Rectal smooth muscle tissue (tissue), 1 donor: ENCODE data around the gene TRPM8.

Source experiments
- H3K27ac ChIP-seq: one replicate; pipeline ENCODE4 v1.7.0; 2013; ENCODE audit warnings: low read depth, low read length, inconsistent platforms
- H3K27me3 ChIP-seq: one replicate; pipeline ENCODE4 v1.7.0; 2013; ENCODE audit warnings: low read length; ENCODE audit not compliant: control insufficient read depth, insufficient read depth
- H3K36me3 ChIP-seq: one replicate; pipeline ENCODE4 v1.7.0; 2013; ENCODE audit warnings: low read length; ENCODE audit not compliant: control insufficient read depth, insufficient read depth
- H3K4me1 ChIP-seq: one replicate; pipeline ENCODE4 v1.7.0; 2013; ENCODE audit warnings: low read length; ENCODE audit not compliant: control insufficient read depth, insufficient read depth
- H3K4me3 ChIP-seq: one replicate; pipeline ENCODE4 v1.7.0; 2013; ENCODE audit warnings: low read length
- H3K9ac ChIP-seq: one replicate; pipeline ENCODE4 v1.7.0; 2013; ENCODE audit warnings: low read length

The TRPM8 gene

DNA sequence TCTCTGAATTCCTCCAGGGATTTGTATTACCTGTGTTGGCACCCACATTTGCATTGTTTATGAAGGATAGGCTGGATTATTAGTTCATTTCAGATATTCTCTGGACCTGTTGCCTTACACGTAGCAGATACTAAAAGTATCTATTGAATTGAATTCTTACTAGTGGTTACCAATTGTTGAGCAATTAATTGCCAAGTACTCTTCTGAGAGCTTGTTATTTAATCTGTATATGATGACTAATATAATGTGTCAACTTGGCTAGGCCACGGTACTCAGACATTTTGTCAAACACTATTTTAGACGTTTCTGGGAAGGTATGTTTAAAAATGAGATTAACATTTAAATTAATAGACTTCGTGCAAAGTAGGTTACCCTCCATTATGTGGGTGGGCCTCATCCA, 130.9 kb downstream of the TRPM8 start:
- no peaks in the 10 kb centered on the region for H3K27me3 ChIP-seq
- H3K4me1 ChIP-seq = no peaks in the 10 kb centered on the region
- no peaks in the 10 kb centered on the region for H3K36me3 ChIP-seq
- H3K27ac ChIP-seq = no peak overlapping the region
- H3K4me3 ChIP-seq = no peak overlapping the region
- H3K9ac ChIP-seq = no peak overlapping the region

DNA sequence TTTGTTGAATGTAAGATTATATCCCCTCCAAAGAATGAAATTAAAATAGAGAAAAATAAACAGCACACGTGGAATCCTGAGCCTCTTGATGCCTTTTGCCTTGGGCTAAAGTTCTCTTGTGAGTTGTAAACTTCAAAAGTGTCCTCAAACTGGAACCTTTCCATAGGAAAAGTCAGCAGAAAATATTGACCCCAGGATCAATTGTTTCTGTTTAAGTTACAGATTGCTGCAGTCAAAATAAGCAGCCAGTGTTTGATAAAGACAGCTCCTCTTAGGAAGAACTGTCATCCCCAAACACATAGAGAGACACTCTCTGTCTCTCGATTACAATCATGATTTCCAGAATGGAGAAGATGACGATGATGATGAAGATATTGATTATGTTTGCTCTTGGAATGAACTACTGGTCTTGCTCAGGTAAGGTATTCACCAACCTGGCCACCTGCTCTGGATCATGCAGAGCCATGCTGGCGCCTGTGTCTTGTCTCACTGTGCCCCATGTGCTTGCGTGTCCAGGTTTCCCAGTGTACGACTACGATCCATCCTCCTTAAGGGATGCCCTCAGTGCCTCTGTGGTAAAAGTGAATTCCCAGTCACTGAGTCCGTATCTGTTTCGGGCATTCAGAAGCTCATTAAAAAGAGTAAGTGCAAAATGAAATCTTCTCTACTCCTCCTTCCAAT, 133.4 kb downstream of the TRPM8 start, which contains the start of gene SPP2:
SPP2 (plus strand) TSS at position 248 of the 681 bp plus-strand sequence; CDS start at position 333, 85 bp downstream.
- Histone ChIP-seq H3K4me3 (no peak within 1 kb of the TSS), H3K4me1 (no peaks in the 10 kb centered on the region), H3K9ac (no peak within 1 kb of the TSS), H3K27ac (no peak within 1 kb of the TSS), H3K36me3 (no peaks in the 10 kb centered on the region), H3K27me3 (no peaks in the 10 kb centered on the region)

DNA sequence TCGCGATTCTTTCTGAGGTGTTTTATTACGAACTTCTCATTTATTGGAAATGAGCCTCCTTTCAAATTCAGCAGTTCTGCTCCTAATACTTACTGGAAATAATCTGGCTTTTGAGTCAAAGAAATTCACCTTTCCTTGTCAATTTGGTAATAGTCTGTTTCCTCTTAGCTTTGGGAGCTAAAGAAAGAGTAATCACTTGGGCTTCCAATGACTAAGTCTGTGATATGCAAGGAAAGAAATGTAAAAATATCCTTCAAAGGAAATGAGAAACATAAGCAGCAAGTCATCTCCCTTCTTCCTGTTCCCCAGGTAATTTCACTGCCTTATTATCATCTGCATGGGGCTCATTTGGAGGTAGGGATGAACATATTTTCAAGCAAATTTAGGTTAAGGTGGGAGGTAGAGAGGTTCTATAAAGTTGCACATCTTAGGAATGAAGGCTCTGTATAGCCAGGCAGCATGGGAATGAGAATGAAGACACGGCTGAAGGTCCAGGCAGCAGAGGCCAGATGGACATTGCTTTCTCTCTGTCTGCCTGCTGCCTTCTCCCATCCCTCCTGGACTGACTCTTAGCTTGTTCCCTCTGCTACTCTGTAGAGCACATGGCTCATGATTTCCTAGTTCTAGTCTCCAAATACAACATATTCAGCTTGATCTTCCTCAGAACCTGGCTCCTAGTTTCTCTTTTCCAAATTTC, 134.3 kb downstream of the TRPM8 start:
- H3K27ac ChIP-seq = no peak overlapping the region
- no peak overlapping the region for H3K9ac ChIP-seq
- no peaks in the 10 kb centered on the region for H3K36me3 ChIP-seq
- H3K27me3 ChIP-seq = no peaks in the 10 kb centered on the region
- H3K4me1 ChIP-seq = no peaks in the 10 kb centered on the region
- H3K4me3 ChIP-seq = no peak overlapping the region

DNA sequence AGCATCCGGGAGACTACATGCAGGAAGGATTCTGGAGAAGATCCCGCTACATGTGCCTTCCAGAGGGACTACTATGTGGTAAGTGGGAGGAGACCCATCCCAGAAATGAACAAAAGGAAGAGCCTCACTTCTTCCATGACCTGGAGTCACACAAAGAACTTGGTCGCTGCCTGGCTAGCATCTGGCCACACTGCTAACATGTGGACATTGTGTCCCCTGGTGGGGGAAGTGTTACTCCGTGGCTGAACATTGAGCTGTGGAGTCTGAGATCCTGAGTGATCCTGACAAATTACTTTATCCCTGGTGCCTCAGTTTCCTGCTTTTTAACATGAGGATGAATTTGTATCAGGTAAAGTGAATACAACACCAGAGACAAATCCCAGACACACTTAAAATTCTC, 141.7 kb downstream of the TRPM8 start:
- Histone ChIP-seq H3K36me3 (no peaks in the 10 kb centered on the region), H3K4me1 (no peaks in the 10 kb centered on the region), H3K27ac (no peak overlapping the region), H3K27me3 (no peaks in the 10 kb centered on the region), H3K9ac (no peak overlapping the region), H3K4me3 (no peak overlapping the region)

DNA sequence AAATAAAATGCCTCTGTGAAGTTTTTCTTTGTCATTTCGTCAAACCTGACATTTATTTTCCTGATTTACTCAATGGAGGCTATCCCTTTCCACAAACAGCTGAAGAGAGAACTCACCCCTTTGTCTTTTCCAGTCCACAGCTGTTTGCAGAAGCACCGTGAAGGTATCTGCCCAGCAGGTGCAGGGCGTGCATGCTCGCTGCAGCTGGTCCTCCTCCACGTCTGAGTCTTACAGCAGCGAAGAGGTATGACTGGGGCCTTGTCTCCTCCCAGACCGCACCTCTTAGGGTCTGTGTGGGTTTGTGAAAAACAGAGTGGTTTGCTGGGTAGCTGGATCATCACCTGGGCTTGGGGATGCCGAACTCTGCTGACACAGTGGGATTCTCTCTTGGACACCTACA, 143.1 kb downstream of the TRPM8 start:
- H3K4me1 ChIP-seq = no peaks in the 10 kb centered on the region
- H3K4me3 ChIP-seq = no peak overlapping the region

DNA sequence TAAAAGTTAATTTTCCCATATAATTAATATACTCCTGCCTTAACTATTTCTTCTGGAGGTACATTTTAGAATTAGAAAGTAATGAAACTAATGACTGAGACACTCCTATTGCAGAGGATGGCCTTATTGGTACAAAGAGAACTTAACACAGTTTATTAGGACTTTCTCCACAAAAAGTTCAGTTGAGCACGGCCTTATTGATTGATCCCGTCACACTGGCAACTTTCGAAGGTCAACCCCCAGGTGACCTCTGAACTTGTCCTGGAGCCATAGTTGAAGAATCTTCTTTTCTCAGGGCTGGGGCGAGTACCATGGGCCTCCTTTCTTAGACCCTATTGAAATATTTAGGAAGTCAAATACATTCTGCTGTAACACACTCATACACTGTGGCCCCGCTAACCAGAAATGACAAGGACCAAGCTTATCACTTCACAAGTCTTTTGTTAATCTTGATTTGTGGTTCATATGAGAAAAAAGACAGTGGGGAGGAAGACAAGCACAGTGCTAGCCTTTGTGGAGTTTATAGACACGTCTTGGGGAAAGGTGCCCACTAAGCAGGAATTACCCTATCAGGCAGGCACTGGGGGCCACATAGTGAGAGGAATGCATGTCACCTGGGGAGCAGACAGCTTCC, 144.6 kb downstream of the TRPM8 start:
- Histone ChIP-seq H3K4me3 (no peak overlapping the region), H3K36me3 (no peaks in the 10 kb centered on the region), H3K9ac (no peak overlapping the region), H3K4me1 (no peaks in the 10 kb centered on the region), H3K27me3 (no peaks in the 10 kb centered on the region), H3K27ac (no peak overlapping the region)

More for the DNA sequence above, 143.1 kb downstream of the TRPM8 start:
- no peaks in the 10 kb centered on the region for H3K27me3 ChIP-seq
- H3K9ac ChIP-seq = no peak overlapping the region
- no peaks in the 10 kb centered on the region for H3K36me3 ChIP-seq
- H3K27ac ChIP-seq = no peak overlapping the region

DNA sequence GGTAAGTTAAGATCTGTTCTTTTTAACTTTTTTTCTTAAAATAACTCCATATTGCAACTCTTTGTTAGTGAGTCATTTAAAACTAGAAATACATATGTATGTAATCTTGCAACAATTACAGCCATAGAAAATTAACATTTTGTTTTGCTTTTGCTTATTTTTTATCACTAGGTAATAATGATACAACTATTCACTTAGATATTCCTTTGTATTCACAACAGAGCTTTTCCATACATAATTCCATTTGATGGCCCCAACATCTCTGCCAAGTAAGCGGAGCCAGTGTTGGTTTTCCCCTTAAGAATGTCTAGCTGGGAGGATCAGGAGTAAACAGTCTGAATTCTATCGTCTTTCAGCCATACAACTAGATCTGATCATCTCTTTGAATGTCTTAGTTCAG, 149.4 kb downstream of the TRPM8 start:
- H3K27me3 ChIP-seq = no peaks in the 10 kb centered on the region
- no peak overlapping the region for H3K4me3 ChIP-seq
- no peak overlapping the region for H3K27ac ChIP-seq
- H3K4me1 ChIP-seq = no peaks in the 10 kb centered on the region
- H3K9ac ChIP-seq = no peak overlapping the region
- H3K36me3 ChIP-seq = no peaks in the 10 kb centered on the region
